ENCODE data around the gene WAS.

The WAS gene

GRCh38 chrX:48700246-48700645 lies 16.6 kb downstream of the WAS start:
- peaks cover 51% of the 10 kb centered on the region; the same call in 1 of the 2 replicates for H3K36me3 ChIP-seq (ENCODE audit: insufficient read depth, low read length)
- H4K20me1 ChIP-seq (ENCODE audit: insufficient read depth, low read length, poor library complexity, severe bottlenecking), result peaks cover 14% of the 10 kb centered on the region
- peak overlapping the region; percentile 35 for H3K4me3 ChIP-seq (ENCODE audit: low read length, poor library complexity, severe bottlenecking)
- TF ChIP-seq, protein P1, sequence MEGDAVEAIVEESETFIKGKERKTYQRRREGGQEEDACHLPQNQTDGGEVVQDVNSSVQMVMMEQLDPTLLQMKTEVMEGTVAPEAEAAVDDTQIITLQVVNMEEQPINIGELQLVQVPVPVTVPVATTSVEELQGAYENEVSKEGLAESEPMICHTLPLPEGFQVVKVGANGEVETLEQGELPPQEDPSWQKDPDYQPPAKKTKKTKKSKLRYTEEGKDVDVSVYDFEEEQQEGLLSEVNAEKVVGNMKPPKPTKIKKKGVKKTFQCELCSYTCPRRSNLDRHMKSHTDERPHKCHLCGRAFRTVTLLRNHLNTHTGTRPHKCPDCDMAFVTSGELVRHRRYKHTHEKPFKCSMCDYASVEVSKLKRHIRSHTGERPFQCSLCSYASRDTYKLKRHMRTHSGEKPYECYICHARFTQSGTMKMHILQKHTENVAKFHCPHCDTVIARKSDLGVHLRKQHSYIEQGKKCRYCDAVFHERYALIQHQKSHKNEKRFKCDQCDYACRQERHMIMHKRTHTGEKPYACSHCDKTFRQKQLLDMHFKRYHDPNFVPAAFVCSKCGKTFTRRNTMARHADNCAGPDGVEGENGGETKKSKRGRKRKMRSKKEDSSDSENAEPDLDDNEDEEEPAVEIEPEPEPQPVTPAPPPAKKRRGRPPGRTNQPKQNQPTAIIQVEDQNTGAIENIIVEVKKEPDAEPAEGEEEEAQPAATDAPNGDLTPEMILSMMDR (conservative IDR thresholded peaks at IDR 0.05; ENCODE audit: low read length), result no peak
- no peak for TF ChIP-seq EZH2phosphoT487 (IDR thresholded peaks at IDR 0.05; ENCODE audit: borderline replicate concordance)
- no peaks in the 10 kb centered on the region for H3K9me3 ChIP-seq (ENCODE audit: insufficient read depth, low read depth, low read length)
- H2AFZ ChIP-seq (ENCODE audit: low read length), result no peak overlapping the region
- no peaks in the 10 kb centered on the region for H3F3A ChIP-seq (ENCODE audit: low read depth)
- H3K9me2 ChIP-seq (replicated peaks; ENCODE audit: low read depth, low read length), result no peaks in the 10 kb centered on the region
- H3K4me2 ChIP-seq (ENCODE audit: low read depth, low read length, poor library complexity, severe bottlenecking), result peak overlapping the region; percentile 57
- H3K27me3 ChIP-seq (ENCODE audit: insufficient read depth, low read length, poor library complexity, severe bottlenecking), result no peaks in the 10 kb centered on the region
- no peak overlapping the region for H3K9ac ChIP-seq (ENCODE audit: low read depth, low read length, poor library complexity, severe bottlenecking)
- peaks cover 82% of the 10 kb centered on the region for H3K79me2 ChIP-seq (ENCODE audit: insufficient read depth, low read length)
- H3K4me1 ChIP-seq (ENCODE audit: insufficient read depth, low read length, poor library complexity, severe bottlenecking), result peaks cover 28% of the 10 kb centered on the region

DNA sequence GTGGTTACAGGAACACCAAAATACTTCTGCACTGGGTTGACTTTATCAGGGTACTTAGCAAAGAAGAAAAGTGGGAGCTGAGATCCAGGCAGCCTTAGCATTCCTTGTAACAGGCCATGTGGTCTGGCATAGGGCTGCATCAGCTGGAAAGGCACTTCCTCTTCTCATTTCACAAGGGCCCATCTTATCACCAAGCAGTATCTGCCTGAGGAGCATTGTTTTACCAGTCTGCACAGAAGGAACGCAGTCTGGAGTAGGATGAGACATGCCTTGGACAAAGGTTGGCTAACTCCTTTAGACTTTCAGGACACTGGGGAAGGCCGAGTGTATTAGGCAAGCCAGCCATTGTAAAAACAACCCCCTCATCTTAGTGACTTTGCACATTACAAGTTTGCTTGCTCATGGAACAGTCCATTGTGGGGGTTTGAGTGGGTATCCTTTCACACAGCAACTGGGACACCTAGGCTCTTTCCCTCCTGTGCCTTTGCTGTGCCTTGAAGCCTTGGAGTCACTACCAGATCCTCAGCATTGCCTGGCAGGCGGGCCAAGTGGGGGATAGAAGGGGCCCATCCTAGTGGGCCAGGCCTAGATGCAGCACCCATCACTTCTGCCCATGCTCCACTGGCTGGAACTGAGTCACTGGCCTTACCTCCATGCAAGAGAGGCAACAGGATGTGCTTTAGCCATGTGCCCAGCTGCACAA lies 17.5 kb downstream of the WAS start:
- Histone ChIP-seq H2AFZ (ENCODE audit: low read length) (no peak overlapping the region), H3K4me1 (ENCODE audit: insufficient read depth, low read length, poor library complexity, severe bottlenecking) (peaks cover 21% of the 10 kb centered on the region), H3K4me2 (ENCODE audit: low read depth, low read length, poor library complexity, severe bottlenecking) (peak overlapping the region; percentile 57), H3F3A (ENCODE audit: low read depth) (no peaks in the 10 kb centered on the region), H3K27me3 (ENCODE audit: insufficient read depth, low read length, poor library complexity, severe bottlenecking) (no peaks in the 10 kb centered on the region), H3K4me3 (ENCODE audit: low read length, poor library complexity, severe bottlenecking) (peak overlapping the region; percentile 35), H3K9ac (ENCODE audit: low read depth, low read length, poor library complexity, severe bottlenecking) (no peak overlapping the region), H3K9me3 (ENCODE audit: insufficient read depth, low read depth, low read length) (no peaks in the 10 kb centered on the region), H3K79me2 (ENCODE audit: insufficient read depth, low read length) (peaks cover 83% of the 10 kb centered on the region), H3K36me3 (ENCODE audit: insufficient read depth, low read length) (peaks cover 51% of the 10 kb centered on the region; the same call in 1 of the 2 replicates), H4K20me1 (ENCODE audit: insufficient read depth, low read length, poor library complexity, severe bottlenecking) (peaks cover 14% of the 10 kb centered on the region), H3K9me2 (replicated peaks; ENCODE audit: low read depth, low read length) (no peaks in the 10 kb centered on the region)
- TF ChIP-seq EZH2phosphoT487 (IDR thresholded peaks at IDR 0.05; ENCODE audit: borderline replicate concordance), result no peak
- TF ChIP-seq, protein P1 (conservative IDR thresholded peaks at IDR 0.05; ENCODE audit: low read length), result no peak

DNA sequence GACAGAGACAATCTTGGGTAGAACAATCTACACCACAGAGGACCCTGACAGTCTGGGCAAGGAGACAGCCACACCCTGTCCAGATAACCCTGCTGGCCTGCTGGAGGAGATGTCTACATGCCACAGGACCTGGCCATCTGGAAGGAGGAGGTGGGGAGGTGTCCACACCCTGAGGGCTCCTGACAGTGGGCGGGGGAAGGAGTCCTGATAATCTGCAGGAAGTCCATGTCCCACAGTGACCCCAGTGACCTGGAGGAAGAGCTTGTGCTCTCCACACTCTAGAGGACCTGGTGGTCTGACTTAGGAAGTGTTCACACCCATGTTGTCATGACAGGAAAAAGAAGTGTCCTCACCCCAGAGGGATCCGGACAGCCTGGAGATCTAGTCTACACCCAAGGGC lies 18.4 kb downstream of the WAS start:
- no peaks in the 10 kb centered on the region for H3K9me3 ChIP-seq (ENCODE audit: insufficient read depth, low read depth, low read length)
- no peaks in the 10 kb centered on the region for H3K27me3 ChIP-seq (ENCODE audit: insufficient read depth, low read length, poor library complexity, severe bottlenecking)
- H3K9me2 ChIP-seq (replicated peaks; ENCODE audit: low read depth, low read length), result no peaks in the 10 kb centered on the region
- TF ChIP-seq, protein P1 (conservative IDR thresholded peaks at IDR 0.05; ENCODE audit: low read length), result no peak
- no peak for TF ChIP-seq EZH2phosphoT487 (IDR thresholded peaks at IDR 0.05; ENCODE audit: borderline replicate concordance)
- H3K4me1 ChIP-seq (ENCODE audit: insufficient read depth, low read length, poor library complexity, severe bottlenecking), result peaks cover 21% of the 10 kb centered on the region
- H3F3A ChIP-seq (ENCODE audit: low read depth), result no peaks in the 10 kb centered on the region
- peaks cover 81% of the 10 kb centered on the region for H3K79me2 ChIP-seq (ENCODE audit: insufficient read depth, low read length)
- peak overlapping the region; percentile 57 for H3K4me2 ChIP-seq (ENCODE audit: low read depth, low read length, poor library complexity, severe bottlenecking)
- H3K4me3 ChIP-seq (ENCODE audit: low read length, poor library complexity, severe bottlenecking), result no peak overlapping the region
- peaks cover 58% of the 10 kb centered on the region; the same call in 1 of the 2 replicates for H3K36me3 ChIP-seq (ENCODE audit: insufficient read depth, low read length)
- H2AFZ ChIP-seq (ENCODE audit: low read length), result no peak overlapping the region
- H4K20me1 ChIP-seq (ENCODE audit: insufficient read depth, low read length, poor library complexity, severe bottlenecking), result peaks cover 14% of the 10 kb centered on the region
- no peak overlapping the region for H3K9ac ChIP-seq (ENCODE audit: low read depth, low read length, poor library complexity, severe bottlenecking)
